AG09319 (cell line): ENCODE results near the gene PLD4.
"Not testable (repeated sequence)": the region's sequence is repeated elsewhere in the genome, so short reads cannot be mapped to it uniquely, and the experiment has no call there.

ENCODE experiments used
- DNase-seq: peaks from one replicate; pipeline ENCODE4 v3.0.0-alpha.2; 2010; ENCODE audit warnings: low read depth; ENCODE audit errors: extremely low read depth
- CTCF ChIP-seq: IDR thresholded peaks from 2 replicates; pipeline ENCODE4 v1.5.1; 2011; ENCODE audit warnings: low read depth, mild to moderate bottlenecking, inconsistent platforms, low read length, moderate library complexity

The PLD4 gene

GRCh38 chr14:104908303-104908702 lies 16.4 kb upstream of the PLD4 start:
- TF ChIP-seq CTCF = no peak
- DNase-seq = no peak

- DNase-seq = no peak
- TF ChIP-seq CTCF = no peak
Observed at GRCh38 chr14:104912053-104912452, 12.6 kb upstream of the PLD4 start.

- no peak for TF ChIP-seq CTCF
- DNase-seq = no peak
Observed at GRCh38 chr14:104913435-104913834, 11.2 kb upstream of the PLD4 start.

GRCh38 chr14:104917116-104917515 lies 7.6 kb upstream of the PLD4 start:
- no peak for DNase-seq
- TF ChIP-seq CTCF = no peak

GRCh38 chr14:104917993-104918392 lies 6.7 kb upstream of the PLD4 start:
- TF ChIP-seq CTCF = no peak
- DNase-seq = no peak

GRCh38 chr14:104919152-104919992 lies 5.3 kb upstream of the PLD4 start:
- not testable (repeated sequence) for DNase-seq

- no peak for TF ChIP-seq CTCF
- no peak for DNase-seq
Observed at GRCh38 chr14:104919993-104920315, 4.7 kb upstream of the PLD4 start.
